Aorta (tissue), 5 donors: Measurements from ENCODE around the gene FUBP3. TPM values are rescaled to one million over a fixed set of nuclear protein-coding genes. Genes with fewer than 3 reads are reported as not detected.

Experiments used
- ATAC-seq: fragments of 200-7000 bp; cut with Tn5 transposase; one replicate; pipeline ENCODE4 v1.9.1; 2022; ENCODE audit warnings: moderate library complexity; ENCODE audit not compliant: low FRiP score
- DNase-seq, 2 donors: peaks; one replicate each; pipeline ENCODE4 v3.0.0-alpha.2; 2020
- H3K27ac ChIP-seq, 2 donors: one replicate each; pipeline ENCODE4 v1.5.1; 2013; ENCODE audit warnings: low read length in 2 of 2, mild to moderate bottlenecking in 2 of 2, moderate library complexity in 2 of 2, control low read depth in 1 of 2, inconsistent platforms in 1 of 2, low read depth in 1 of 2
- H3K27me3 ChIP-seq, 2 donors: one replicate each; pipeline ENCODE4 v1.6.1; 2013; ENCODE audit warnings: control low read depth in 1 of 2, low read length in 1 of 2, mild to moderate bottlenecking in 1 of 2, moderate library complexity in 1 of 2; ENCODE audit not compliant: insufficient read depth in 2 of 2, control insufficient read depth in 1 of 2
- H3K36me3 ChIP-seq, 2 donors: one replicate each; pipeline ENCODE4 v1.6.1; 2013; ENCODE audit warnings: control low read depth in 1 of 2, low read length in 1 of 2, mild to moderate bottlenecking in 1 of 2; ENCODE audit not compliant: insufficient read depth in 2 of 2, control insufficient read depth in 1 of 2
- H3K4me1 ChIP-seq, 2 donors: one replicate each; pipeline ENCODE4 v1.6.1; 2013; ENCODE audit warnings: low read length in 2 of 2, control low read depth in 1 of 2, mild to moderate bottlenecking in 1 of 2, moderate library complexity in 1 of 2; ENCODE audit not compliant: insufficient read depth in 2 of 2, control insufficient read depth in 1 of 2
- H3K4me3 ChIP-seq, 2 donors: one replicate each; pipeline ENCODE4 v1.5.1; 2013; ENCODE audit warnings: low read length in 2 of 2, control low read depth in 1 of 2, mild to moderate bottlenecking in 1 of 2
- H3K9me3 ChIP-seq: one replicate; pipeline ENCODE4 v1.6.1; 2013; ENCODE audit warnings: mild to moderate bottlenecking, low read length; ENCODE audit not compliant: control insufficient read depth
- WGBS, 2 donors: extraction: QIAGEN DNeasy Blood & Tissue Kit; methylation state at CpG; one replicate each; pipeline ENCODE4 v1.1.7; 2013; 5-methylcytosine and 5-hydroxymethylcytosine counted together
- intact Hi-C, 2 donors: fragments of 100-400 bp; cut with DNase I; formaldehyde crosslinking; loops; one replicate each; pipeline versions ENCODE4 v1.14.2 to v1.15.0; 2022
- polyA plus RNA-seq, 2 donors: library from polyadenylated mRNA; stranded (reverse); fragments of 200-250 nt; gene quantifications; one replicate each; pipeline ENCODE4 v1.2.3, GENCODE V29; 2013
- total RNA-seq, 2 donors: library from RNA; stranded (reverse); fragmentation: NEBNext Ultra II Directional; extraction: Animal tissue kit (Norgen Biotek cat#: 25700); gene quantifications; one replicate each; pipeline ENCODE4 v1.2.1, GENCODE V29; 2021
- donor health status: healthy with polysubstance abuse.
- donor health status: Bipolar disorder and iron deficiency.
- donor health status: DM: no; HTN: no; CAD: no.
- donor health status: DM: no; HTN: no; CAD: no.
- donor health status: DM: yes; HTN: yes; CAD: no.

FUBP3 gene
- total and polyA plus RNA-seq, 4 donors = 24.4 to 50.9 (median 38.6) TPM

DNA sequence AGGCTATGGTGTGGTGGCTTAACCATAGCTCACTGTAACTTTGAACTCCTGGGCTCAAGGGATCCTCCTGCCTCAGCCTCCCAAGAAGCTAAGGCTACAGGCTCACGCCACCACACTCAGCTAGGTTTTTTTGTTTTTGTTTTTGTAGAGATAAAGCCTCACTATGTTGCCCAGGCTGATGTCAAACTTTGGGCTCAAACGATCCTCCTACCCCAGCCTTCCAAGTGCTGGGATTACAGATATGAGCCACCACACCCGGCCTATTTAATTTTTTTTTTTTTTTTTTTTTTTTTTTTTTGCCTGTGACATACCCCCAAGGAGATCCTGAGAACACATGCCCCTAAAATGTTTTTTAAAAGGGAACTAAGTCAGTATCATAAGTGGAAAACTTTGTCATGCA, 10.4 kb downstream of the FUBP3 start:
- intact Hi-C loops = no loop called here
- no peaks in the 10 kb centered on the region for H3K9me3 ChIP-seq
- no peaks in the 10 kb centered on the region for H3K4me1 ChIP-seq
- H3K36me3 ChIP-seq = no peaks in the 10 kb centered on the region
- H3K27ac ChIP-seq = no peak overlapping the region
- ATAC-seq = no peak
- no peak overlapping the region for H3K4me3 ChIP-seq
- no peak for DNase-seq
- no peaks in the 10 kb centered on the region for H3K27me3 ChIP-seq
- WGBS, 2 donors = 71 to 76% methylated on average over 3 of the region's 3 CpGs

GRCh38 chr9:130590305-130590704, 10.9 kb downstream of the FUBP3 start:
- H3K9me3 ChIP-seq = no peaks in the 10 kb centered on the region
- no peak overlapping the region for H3K27ac ChIP-seq
- ATAC-seq (no peak), DNase-seq (no peak)
- no peak overlapping the region for H3K4me3 ChIP-seq
- H3K27me3 ChIP-seq = no peaks in the 10 kb centered on the region
- 66 to 68% methylated on average over 3 of the region's 3 CpGs for WGBS, 2 donors
- H3K36me3 ChIP-seq = no peaks in the 10 kb centered on the region
- H3K4me1 ChIP-seq = no peaks in the 10 kb centered on the region
- intact Hi-C loops = no loop called here

DNA sequence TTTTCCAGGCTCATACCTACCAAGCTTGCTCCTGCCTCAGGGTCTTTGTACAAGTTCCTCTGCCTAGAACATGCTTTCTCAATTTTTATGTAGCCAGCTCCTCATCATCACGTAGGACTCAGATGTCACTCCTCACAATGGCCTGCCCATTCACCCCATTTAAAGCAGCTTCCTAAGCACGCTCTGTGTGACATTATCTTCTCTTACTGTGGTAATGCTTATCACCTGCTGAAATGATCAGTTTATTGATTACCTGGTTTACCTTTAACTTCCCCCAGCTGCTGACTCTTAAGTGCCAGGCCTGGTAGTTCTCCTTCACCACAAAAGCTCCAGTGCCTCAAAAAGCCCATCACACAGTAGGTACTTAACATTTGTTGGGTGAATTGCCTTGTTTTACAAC, 13.6 kb downstream of the FUBP3 start:
- H3K4me3 ChIP-seq = no peak overlapping the region
- DNase-seq (no peak), ATAC-seq (no peak)
- peaks cover 0 to 1% of the 10 kb centered on the region in 2 donors for H3K36me3 ChIP-seq
- H3K4me1 ChIP-seq = no peaks in the 10 kb centered on the region
- no peak overlapping the region for H3K27ac ChIP-seq
- H3K9me3 ChIP-seq = no peaks in the 10 kb centered on the region
- WGBS, 2 donors = 86 to 87% methylated on average over 2 of the region's 2 CpGs
- intact Hi-C loops = no loop called here
- H3K27me3 ChIP-seq = no peaks in the 10 kb centered on the region

- no peak for DNase-seq
- no peak overlapping the region for H3K27ac ChIP-seq
- peaks cover 1 to 5% of the 10 kb centered on the region in 2 donors for H3K36me3 ChIP-seq
- H3K9me3 ChIP-seq = no peaks in the 10 kb centered on the region
- H3K4me1 ChIP-seq = no peaks in the 10 kb centered on the region
- intact Hi-C loops = no loop called here
- H3K27me3 ChIP-seq = no peaks in the 10 kb centered on the region
- 32 to 36% methylated on average over 4 of the region's 4 CpGs for WGBS, 2 donors
- no peak for ATAC-seq
- H3K4me3 ChIP-seq = no peak overlapping the region
These were observed 17.9 kb downstream of the FUBP3 start for GRCh38 chr9:130597228-130597627.

DNA sequence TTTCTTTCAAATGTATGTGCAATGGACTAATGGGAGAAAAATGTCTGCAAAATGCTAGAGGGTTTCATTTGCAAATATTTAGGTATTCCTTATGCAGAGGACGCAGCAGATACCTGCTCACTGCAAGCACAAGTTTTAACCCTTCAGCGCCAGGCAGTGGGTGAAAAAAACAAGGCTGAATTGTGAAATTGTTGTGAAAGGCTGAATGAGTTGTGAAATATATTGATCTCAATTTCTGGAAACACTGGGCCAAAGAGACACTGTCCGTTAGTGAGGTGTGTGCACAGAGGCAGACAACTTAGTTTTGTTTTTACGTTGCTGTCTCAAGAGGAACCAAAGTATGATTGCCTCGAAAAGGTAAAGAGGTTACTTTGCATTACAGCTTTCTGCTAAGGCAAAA, 18.8 kb downstream of the FUBP3 start:
- no peak overlapping the region for H3K27ac ChIP-seq
- H3K36me3 ChIP-seq = peaks cover 1 to 5% of the 10 kb centered on the region in 2 donors
- H3K27me3 ChIP-seq = no peaks in the 10 kb centered on the region
- 94 to 95% methylated on average over 5 of the region's 5 CpGs for WGBS, 2 donors
- no peak overlapping the region for H3K4me3 ChIP-seq
- H3K9me3 ChIP-seq = no peaks in the 10 kb centered on the region
- intact Hi-C loops = no loop called here
- H3K4me1 ChIP-seq = no peaks in the 10 kb centered on the region
- DNase-seq (no peak), ATAC-seq (no peak)

DNA sequence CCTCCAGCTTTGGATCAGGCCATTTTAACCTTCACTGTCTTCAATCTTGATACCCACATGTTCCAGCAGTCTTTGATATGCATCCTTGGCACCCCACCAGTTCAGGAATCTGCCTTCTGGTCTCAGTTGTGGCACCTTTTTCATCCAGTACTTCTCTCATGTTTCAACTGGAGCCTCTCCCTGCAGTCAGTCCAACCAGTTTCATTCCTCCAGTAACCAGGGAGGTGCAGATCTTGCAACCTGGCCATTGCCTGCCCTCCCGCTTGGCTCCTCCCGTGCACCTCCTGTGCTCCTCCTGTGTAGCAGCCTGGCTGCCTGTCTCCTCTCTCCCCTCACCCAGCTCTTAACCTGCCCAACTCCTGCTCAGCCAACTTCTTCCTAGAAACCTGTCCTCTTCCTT, 20.2 kb downstream of the FUBP3 start:
- Histone ChIP-seq H3K27me3 (no peaks in the 10 kb centered on the region), H3K36me3 (peaks cover 1 to 5% of the 10 kb centered on the region in 2 donors), H3K9me3 (no peaks in the 10 kb centered on the region), H3K27ac (no peak overlapping the region), H3K4me3 (no peak overlapping the region), H3K4me1 (no peaks in the 10 kb centered on the region)
- intact Hi-C loops = no loop called here
- ATAC-seq (no peak), DNase-seq (no peak)
- 85 to 90% methylated on average over 2 of the region's 2 CpGs for WGBS, 2 donors

DNA sequence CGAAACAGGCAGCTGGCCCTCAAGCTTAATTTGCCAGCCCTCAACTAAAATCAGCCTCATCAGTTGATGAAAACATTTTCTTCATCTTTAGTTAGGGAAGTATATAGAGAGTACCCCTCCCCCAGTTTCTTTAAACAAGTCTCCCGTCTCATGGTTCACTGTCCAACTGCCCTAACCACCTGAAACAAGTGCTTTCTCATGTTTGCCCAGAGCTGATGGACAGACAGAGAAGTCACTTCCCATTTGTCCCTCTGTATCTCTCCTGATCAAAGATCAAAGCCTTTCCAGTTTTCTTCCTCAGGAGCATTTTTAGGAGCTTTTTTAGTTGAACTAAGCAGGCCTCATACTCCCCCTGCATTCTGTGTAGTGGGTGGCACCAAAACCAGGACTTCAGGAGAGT, 21.7 kb downstream of the FUBP3 start:
- DNase-seq (no peak), ATAC-seq (no peak)
- no peaks in the 10 kb centered on the region for H3K4me1 ChIP-seq
- intact Hi-C loops = no loop called here
- no peaks in the 10 kb centered on the region for H3K27me3 ChIP-seq
- no peaks in the 10 kb centered on the region for H3K9me3 ChIP-seq
- H3K27ac ChIP-seq = no peak overlapping the region
- peaks cover 0 to 5% of the 10 kb centered on the region in 2 donors for H3K36me3 ChIP-seq
- 84 to 90% methylated on average over 2 of the region's 2 CpGs for WGBS, 2 donors
- no peak overlapping the region for H3K4me3 ChIP-seq

GRCh38 chr9:130604295-130604694, 24.9 kb downstream of the FUBP3 start:
- intact Hi-C loops = no loop called here
- 90 to 95% methylated on average over 3 of the region's 3 CpGs for WGBS, 2 donors

DNA sequence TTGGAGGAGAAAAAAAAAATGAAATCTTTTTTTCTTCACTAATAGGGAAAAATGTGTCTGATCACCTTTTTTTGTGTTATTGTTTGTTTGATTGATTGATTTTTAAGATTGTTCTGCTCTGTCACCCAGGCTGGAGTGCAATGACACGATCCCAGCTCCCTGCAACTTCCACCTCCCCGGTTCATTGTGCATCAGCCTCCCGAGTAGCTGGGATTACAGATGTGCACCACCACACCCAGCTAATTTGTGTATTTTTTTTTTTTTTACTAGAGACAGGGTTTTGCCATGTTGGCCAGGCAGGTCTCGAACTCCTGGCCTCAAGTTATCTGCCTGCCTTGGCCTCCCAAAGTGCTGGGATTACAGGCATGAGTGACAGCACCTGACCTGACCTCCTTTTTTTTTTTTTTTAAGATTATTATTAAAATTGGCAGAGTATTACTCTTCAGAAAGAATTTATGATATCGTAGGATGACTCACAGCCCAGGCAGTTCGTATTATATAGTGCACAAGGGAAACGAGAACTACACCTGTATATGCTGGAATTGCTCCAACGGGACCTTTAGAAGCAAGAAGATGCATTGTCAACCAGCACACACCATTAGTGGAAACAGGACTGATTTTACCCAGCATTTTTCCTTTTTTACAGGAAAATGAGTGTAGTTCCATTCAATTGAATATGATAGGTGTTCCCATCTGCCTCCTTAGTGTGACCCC, 27.7 kb downstream of the FUBP3 start:
- H3K27ac ChIP-seq = no peak overlapping the region
- no peaks in the 10 kb centered on the region for H3K27me3 ChIP-seq
- no peaks in the 10 kb centered on the region for H3K9me3 ChIP-seq
- no peaks in the 10 kb centered on the region for H3K4me1 ChIP-seq
- no peaks in the 10 kb centered on the region for H3K36me3 ChIP-seq
- no peak for ATAC-seq
- intact Hi-C loops = no loop called here
- WGBS, 2 donors = 75 to 78% methylated on average over 8 of the region's 8 CpGs
- no peak for DNase-seq
- H3K4me3 ChIP-seq = no peak overlapping the region

More at GRCh38 chr9:130604295-130604694, 24.9 kb downstream of the FUBP3 start:
- no peaks in the 10 kb centered on the region for H3K9me3 ChIP-seq
- peaks cover 0 to 5% of the 10 kb centered on the region in 2 donors for H3K36me3 ChIP-seq
- H3K4me1 ChIP-seq = no peaks in the 10 kb centered on the region
- DNase-seq (no peak), ATAC-seq (no peak)
- H3K4me3 ChIP-seq = no peak overlapping the region
- H3K27me3 ChIP-seq = no peaks in the 10 kb centered on the region
- no peak overlapping the region for H3K27ac ChIP-seq
